Motor neuron (in vitro differentiated cells): ENCODE data around the gene BSPH1. TPM values are rescaled to one million over a fixed set of nuclear protein-coding genes. Genes with fewer than 3 reads are reported as not detected.

Experiments used
- ATAC-seq, 8 experiments: fragments of 200-7000 bp; cut with Tn5 transposase; replicated peaks in 6 of 8; 2 replicates each; pipeline ENCODE4 v1.8.0; 2021; ENCODE audit warnings: mild to moderate bottlenecking in 8 of 8, moderate library complexity in 8 of 8
- H3K27ac ChIP-seq, 2 donors: fragments of 250-450 bp; sonication (Bioruptor Pico); 2 replicates each; pipeline ENCODE4 v1.9.0; 2021; ENCODE audit warnings: antibody characterized with exemption in 2 of 2, mild to moderate bottlenecking in 2 of 2, moderate library complexity in 1 of 2
- H3K4me1 ChIP-seq, 2 donors: fragments of 250-450 bp; sonication (Bioruptor Pico); replicated peaks in 1 of 2; 2 replicates each; pipeline ENCODE4 v1.6.1; 2021; ENCODE audit warnings: antibody characterized with exemption in 2 of 2, mild to moderate bottlenecking in 2 of 2, moderate library complexity in 1 of 2
- H3K4me3 ChIP-seq, 5 donors: fragments of 250-450 bp; sonication (Bioruptor Pico); 2 replicates each; pipeline ENCODE4 v1.9.0; 2021; ENCODE audit warnings: antibody characterized with exemption in 5 of 5, mild to moderate bottlenecking in 5 of 5, moderate library complexity in 4 of 5
- WGBS, 10 experiments: fragments of 450-650 bp; shearing (Covaris generic); methylation state at CpG; one replicate each; pipeline ENCODE4 v1.0.0; 2022; 5-methylcytosine and 5-hydroxymethylcytosine counted together
- in situ Hi-C, 9 experiments: fragments of 400-800 bp; cut with MboI; loops; one replicate each; pipeline ENCODE4 v1.15.0; 2021; ENCODE audit warnings: low sequenced_read_pairs in 9 of 9, low pct_unique_long_range_greater_than_20kb in 2 of 9; ENCODE audit not compliant: unreplicated experiment in 9 of 9
- total RNA-seq, 8 experiments: library from RNA; unstranded; fragments of 300-600 nt; gene quantifications; 2 replicates each; pipeline versions ENCODE4 v1.2.3 to v1.2.4, GENCODE V29; 2022

BSPH1 gene, protein sequence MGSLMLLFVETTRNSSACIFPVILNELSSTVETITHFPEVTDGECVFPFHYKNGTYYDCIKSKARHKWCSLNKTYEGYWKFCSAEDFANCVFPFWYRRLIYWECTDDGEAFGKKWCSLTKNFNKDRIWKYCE
- not detected for total RNA-seq

DNA sequence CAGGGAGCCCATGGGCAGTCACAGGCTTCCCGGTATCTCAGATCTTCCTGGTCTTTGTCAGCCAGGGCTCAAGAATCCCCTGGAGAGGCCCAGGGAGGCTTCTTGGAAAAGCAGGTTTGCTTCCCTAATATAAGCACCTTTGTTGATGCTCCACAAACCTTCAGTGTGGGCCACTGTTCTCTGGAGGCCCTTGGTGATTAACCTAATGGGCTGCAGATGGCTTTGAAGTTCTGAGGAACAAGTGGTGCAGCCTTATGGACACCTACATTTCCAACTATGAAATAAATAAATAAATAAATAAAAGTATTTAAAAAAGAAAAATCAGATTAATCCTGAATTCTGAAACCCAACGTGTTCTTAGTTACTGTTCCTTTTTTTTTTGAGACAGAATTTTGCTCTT, at the start of gene BSPH1:
Gene BSPH1, minus strand, starts transcription at position 101 of the 400 bp plus-strand sequence. Its CDS starts 89 bp downstream, at position 12.
- H3K27ac ChIP-seq, result no peak within 1 kb of the TSS
- H3K4me1 ChIP-seq, result peaks cover 0 to 10% of the 10 kb centered on the region in 2 donors
- no peak for ATAC-seq
- whole genome bisulfite sequencing, 10 experiments, result 0 to 86% (median 63%) methylated on average over 1 to 2 of the region's 2 CpGs; no CpG with 5 or more reads in 2 of the 10 experiments
- in situ Hi-C loops, result no loop called here
- no peak within 1 kb of the TSS for H3K4me3 ChIP-seq

DNA sequence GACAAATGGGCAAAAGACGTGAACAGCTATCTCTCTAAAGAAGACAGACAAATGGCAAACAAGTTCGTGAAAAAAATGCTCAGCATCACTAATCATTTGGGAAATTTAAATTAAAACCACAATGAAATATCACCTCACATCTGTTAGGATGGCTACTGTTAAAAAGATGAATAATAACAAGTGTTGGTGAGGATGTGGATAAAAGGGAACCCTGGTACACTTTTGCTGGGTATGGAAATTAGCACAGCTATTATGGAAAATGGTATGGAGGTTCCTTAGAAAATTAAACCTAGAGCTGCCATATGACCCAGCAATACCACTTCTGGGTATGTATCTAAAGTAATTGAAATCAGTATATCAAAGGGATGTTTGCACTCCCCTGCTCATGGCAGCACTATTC, 44.8 kb upstream of the BSPH1 start:
- 9 to 100% (median 71%) methylated on average over 1 to 2 of the region's 2 CpGs; no CpG with 5 or more reads in 5 of the 10 experiments for WGBS, 10 experiments
- no peaks in the 10 kb centered on the region for H3K4me1 ChIP-seq
- in situ Hi-C loops, result no loop called here
- no peak for ATAC-seq
- no peak overlapping the region for H3K27ac ChIP-seq
- no peak overlapping the region for H3K4me3 ChIP-seq

DNA sequence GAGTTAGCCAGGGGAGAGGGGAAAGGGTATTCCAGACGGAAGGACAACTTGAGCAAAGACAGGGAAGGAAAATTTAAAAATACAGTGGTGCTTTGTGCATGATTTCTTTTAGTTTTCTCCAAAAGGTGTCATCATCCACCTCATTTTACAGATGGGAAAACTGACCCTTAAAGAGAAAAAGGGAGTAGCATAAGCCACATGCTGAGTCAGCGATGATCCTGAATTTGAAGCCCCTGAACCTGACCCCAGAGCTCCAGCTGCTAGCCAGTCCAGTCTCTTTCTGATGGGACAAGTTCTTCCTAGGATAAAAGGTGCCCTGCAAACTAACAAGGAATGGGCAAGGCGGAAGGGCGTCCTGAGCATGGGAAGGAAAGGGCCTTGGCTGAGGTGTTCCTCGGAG, 41.6 kb upstream of the BSPH1 start:
- no peak for ATAC-seq
- in situ Hi-C loops, result no loop called here
- Histone ChIP-seq H3K4me3 (no peak overlapping the region), H3K27ac (no peak overlapping the region), H3K4me1 (no peaks in the 10 kb centered on the region)
- 0 to 80% (median 69%) methylated on average over 1 to 3 of the region's 5 CpGs; no CpG with 5 or more reads in 3 of the 10 experiments for WGBS, 10 experiments

DNA sequence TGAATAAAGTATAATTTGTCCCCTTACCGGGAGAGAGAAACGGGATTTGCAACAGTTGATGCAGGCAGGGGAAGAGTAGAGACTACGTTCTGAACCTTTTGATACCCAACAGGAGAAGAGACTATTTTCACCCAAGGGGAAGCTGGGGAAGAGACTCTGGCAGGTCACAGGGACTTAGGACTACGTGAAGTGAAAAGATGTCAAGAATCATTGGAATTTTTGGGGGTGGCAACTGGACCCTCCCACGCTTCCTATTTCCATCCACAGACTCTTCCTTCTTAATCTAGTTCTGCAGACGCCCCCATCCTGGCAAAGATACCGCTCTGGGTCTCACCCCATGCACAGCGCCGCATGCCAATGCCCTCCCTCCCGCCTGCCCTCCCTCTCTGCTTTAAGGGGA, 38.1 kb upstream of the BSPH1 start:
- no peaks in the 10 kb centered on the region for H3K4me1 ChIP-seq
- in situ Hi-C loops, result no loop called here
- no peak for ATAC-seq
- no peak overlapping the region for H3K27ac ChIP-seq
- 27 to 80% (median 60%) methylated on average over 1 to 5 of the region's 10 CpGs; no CpG with 5 or more reads in 3 of the 10 experiments for WGBS, 10 experiments
- no peak overlapping the region for H3K4me3 ChIP-seq

DNA sequence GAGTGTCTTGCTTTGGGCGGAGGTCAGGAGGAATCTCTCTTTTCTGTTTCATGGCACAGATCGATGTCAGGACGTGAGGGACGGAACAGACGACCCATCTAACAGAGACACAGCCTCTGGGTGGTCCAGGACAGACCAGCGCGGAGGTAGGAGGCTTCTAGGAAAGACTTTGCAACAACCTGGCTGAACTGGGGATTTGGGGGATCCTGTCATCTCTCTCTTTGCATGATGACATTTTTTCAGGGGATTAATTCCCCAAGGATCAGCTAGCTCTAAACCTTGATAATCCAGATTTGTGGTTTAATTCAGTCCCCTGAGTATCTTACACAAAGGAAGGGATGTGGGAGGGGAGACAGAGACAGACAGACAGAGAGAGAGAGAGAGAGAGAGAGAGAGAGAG, 37.5 kb upstream of the BSPH1 start:
- in situ Hi-C loops, result no loop called here
- H3K4me1 ChIP-seq, result no peaks in the 10 kb centered on the region
- no peak overlapping the region for H3K27ac ChIP-seq
- WGBS, 10 experiments, result 32 to 91% (median 60%) methylated on average over 1 to 7 of the region's 7 CpGs; no CpG with 5 or more reads in 3 of the 10 experiments
- no peak overlapping the region for H3K4me3 ChIP-seq
- ATAC-seq, result no peak

DNA sequence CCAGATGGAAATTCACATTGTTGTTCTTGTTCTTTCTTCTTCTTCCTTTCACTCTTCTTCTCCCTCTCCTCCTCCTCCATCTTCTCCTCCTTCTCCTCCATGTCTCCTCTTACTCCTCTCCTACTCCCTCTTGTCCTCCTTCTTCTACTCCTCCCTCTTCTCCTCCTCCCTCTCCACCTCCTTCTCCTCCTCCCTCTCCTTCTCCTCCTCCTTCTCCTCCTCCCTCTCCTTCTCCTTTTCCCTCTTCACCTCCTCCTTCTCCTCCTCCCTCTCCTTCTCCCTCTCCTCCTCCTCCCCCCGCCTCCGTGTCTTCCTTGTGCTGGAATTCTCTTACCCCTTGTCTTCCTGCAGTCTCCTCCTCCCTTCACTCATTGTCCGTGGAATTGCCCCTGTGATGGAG, 33.5 kb upstream of the BSPH1 start:
- H3K4me3 ChIP-seq, result no peak overlapping the region
- WGBS, 10 experiments, result 0 to 77% (median 21%) methylated on average over 1 to 3 of the region's 3 CpGs; no CpG with 5 or more reads in 5 of the 10 experiments
- no peak for ATAC-seq
- no peak overlapping the region for H3K27ac ChIP-seq
- H3K4me1 ChIP-seq, result no peaks in the 10 kb centered on the region
- in situ Hi-C loops, result no loop called here

DNA sequence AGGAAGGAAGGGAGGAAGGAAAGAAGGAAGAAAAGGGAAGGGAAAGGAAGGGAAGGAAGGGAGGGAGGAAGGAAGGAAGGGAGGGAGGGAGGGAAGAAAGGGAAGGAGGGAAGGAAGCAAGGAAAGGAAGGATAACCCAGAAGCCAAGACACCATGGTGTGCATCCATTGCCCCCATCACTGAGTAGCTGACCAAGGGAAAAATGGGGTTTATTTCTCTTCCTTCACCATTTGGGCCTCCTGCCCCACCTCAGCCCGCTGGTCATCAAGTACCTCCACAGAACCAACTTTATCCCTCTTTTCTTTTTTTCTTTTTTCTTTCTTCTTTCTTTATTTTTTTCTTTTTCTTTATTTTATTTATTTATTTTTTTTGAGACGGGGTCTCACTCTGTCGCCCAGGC, 31.5 kb upstream of the BSPH1 start:
- H3K27ac ChIP-seq, result no peak overlapping the region
- no peak overlapping the region for H3K4me3 ChIP-seq
- no peaks in the 10 kb centered on the region for H3K4me1 ChIP-seq
- in situ Hi-C loops, result no loop called here
- ATAC-seq, result no peak
- 33 to 100% (median 82%) methylated on average over 2 to 3 of the region's 3 CpGs; no CpG with 5 or more reads in 2 of the 10 experiments for WGBS, 10 experiments

DNA sequence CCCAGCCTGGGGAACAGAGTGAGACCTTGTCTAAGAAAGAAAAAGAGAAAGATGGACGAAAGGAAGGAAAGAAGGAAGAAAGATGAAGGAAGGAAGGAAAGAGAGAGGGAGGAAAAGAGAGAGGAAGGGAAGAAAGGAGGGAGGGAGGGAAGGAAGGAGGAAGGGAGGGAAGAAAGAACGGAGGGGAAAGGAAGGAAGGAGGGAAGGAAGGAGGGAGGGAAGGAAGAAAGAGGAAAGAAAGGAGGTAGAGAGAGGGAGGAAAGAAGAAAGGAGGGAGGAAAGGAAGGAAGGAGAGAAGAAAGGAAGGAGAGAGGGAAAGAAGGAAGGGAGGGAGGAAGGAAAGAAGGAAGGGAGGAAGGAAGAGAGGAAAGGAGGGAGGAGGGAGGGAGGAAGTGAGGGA, 31.0 kb upstream of the BSPH1 start:
- H3K4me1 ChIP-seq, result no peaks in the 10 kb centered on the region
- no peak for ATAC-seq
- WGBS, 10 experiments, result 0 to 62% (median 25%) methylated on average over 1 to 2 of the region's 2 CpGs; no CpG with 5 or more reads in 2 of the 10 experiments
- H3K4me3 ChIP-seq, result no peak overlapping the region
- no peak overlapping the region for H3K27ac ChIP-seq
- in situ Hi-C loops, result no loop called here

DNA sequence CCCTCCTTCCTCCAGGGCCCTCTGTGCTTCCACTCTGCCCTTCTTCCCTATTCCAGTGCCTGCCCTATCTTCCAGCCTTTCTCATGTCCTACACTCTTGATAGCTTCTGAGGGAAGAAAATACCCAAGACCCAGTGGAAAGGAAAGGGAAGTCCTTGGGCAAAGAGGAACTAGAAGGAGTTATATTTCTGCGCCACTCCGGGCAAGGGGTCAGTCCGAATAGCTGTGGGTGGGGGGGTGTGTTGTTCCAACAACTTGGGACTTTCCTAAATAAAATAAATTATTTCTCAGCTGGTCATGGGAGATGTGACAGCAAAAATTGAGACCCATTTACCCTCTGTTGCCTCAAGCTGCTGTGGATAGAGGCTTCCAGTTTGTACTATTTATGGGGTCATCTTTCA, 28.7 kb upstream of the BSPH1 start:
- H3K27ac ChIP-seq, result no peak overlapping the region
- WGBS, 10 experiments, result 0 to 100% (median 100%) methylated on average over 1 to 3 of the region's 3 CpGs; no CpG with 5 or more reads in 5 of the 10 experiments
- in situ Hi-C loops, result no loop called here
- H3K4me1 ChIP-seq, result no peaks in the 10 kb centered on the region
- ATAC-seq, result no peak
- H3K4me3 ChIP-seq, result no peak overlapping the region

DNA sequence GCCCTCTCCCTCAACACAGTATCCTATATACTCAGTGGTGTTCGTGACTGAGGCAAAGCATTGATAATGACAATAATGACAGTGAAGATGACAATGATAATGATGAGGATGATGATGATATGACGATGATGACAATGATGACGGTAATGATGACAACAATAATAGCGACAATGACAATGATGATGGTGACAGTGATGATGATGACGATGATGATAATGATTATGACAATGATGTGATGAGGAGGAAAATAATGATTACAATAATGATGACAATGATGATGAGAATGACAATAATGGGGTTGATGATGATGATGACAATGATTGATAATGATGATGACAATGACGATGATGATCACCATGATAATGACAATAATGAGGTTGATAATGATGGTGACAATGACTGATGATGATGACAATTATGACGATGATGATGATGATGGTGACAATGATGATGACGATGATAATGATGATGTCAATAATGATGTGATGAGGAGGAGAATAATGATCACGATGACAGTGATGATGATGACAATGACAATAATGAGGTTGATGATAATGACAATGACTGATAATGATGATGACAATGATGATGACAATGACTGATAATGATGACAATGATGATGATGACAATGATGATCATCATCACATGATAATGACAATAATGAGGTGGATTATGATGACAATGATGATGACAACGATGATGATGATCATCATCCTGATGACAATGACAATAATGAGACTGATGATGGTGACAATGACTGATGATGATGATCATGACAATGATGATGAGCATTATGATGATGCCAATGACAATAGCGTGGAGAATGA, 19.2 kb upstream of the BSPH1 start:
- Histone ChIP-seq H3K4me3 (no peak overlapping the region), H3K27ac (no peak overlapping the region), H3K4me1 (no peaks in the 10 kb centered on the region)
- in situ Hi-C loops, result no loop called here
- ATAC-seq, result no peak
- WGBS, 10 experiments, result 43 to 88% (median 78%) methylated on average over 5 to 11 of the region's 11 CpGs

DNA sequence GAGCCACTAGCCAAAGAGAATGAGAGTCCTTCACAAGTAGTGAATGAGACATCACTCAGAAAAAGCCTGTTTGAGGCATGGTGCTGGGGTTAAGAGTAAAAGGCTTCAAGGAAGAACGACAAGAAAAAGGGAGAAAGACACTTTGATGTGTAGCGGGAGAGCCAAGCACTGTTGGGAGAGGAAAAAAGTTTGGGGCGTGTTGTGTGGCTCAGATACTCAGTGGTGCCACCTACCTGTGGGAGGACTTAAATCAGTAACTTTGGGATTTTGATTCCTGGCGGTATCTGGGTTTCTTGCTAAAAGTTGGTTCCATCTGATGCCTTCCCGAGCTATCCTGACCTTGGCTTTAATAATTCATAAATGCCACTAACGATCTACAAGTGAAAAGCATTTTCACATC, 14.8 kb upstream of the BSPH1 start:
- ATAC-seq, result no peak
- no peaks in the 10 kb centered on the region for H3K4me1 ChIP-seq
- no peak overlapping the region for H3K27ac ChIP-seq
- no peak overlapping the region for H3K4me3 ChIP-seq
- in situ Hi-C loops, result no loop called here
- WGBS, 10 experiments, result 43 to 97% (median 78%) methylated on average over 2 to 6 of the region's 6 CpGs

DNA sequence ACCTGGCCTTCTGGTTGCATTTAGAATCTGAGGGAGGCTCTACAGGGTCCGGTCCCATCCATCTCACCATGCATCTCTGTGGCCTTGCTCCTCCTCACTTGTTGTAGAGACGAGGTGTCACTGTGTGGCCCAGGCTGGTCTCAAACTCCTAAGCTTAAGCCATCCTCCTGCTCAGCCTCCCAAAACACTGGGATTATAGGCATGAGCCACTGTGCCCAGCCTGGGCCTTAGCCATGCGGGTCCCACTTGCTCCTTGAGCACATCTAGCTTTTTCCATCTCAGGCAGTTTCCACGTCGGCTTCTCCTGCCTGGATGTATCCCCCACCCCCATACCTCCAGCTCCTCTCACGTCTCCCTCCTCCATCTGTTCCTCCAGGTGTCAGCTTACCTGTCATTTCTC, 12.3 kb upstream of the BSPH1 start:
- no peak overlapping the region for H3K27ac ChIP-seq
- in situ Hi-C loops, result no loop called here
- 0 to 100% (median 87%) methylated on average over 1 to 4 of the region's 6 CpGs; no CpG with 5 or more reads in 5 of the 10 experiments for WGBS, 10 experiments
- no peaks in the 10 kb centered on the region for H3K4me1 ChIP-seq
- no peak overlapping the region for H3K4me3 ChIP-seq
- ATAC-seq, result no peak

DNA sequence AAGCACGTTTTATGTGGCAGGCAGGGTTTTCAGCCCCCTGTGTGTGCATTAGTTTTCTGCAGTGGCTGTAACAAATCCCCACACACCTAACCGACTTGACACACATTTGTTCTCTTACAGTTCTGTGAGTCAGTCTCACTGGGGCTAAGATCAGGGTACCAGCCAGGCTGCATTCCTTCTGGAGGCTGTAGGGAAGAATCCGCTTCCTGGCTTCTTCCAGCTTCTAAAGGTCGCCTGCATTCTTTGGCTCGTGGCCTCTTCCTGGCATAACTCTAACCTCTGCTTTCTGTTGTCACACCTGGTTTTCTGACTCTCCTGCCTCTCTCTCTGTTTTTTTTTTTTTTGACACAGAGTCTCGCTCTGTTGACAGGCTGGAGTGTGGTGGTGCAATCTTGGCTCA, 8.9 kb upstream of the BSPH1 start:
- Histone ChIP-seq H3K4me3 (no peak overlapping the region), H3K27ac (no peak overlapping the region), H3K4me1 (no peaks in the 10 kb centered on the region)
- 28 to 100% (median 68%) methylated on average over 1 to 4 of the region's 6 CpGs; no CpG with 5 or more reads in 2 of the 10 experiments for WGBS, 10 experiments
- in situ Hi-C loops, result no loop called here
- ATAC-seq, result no peak
